RPMI7951 (cell line): ENCODE measurements around the gene CNDP1. TPM values are rescaled to one million over a fixed set of nuclear protein-coding genes. Genes with fewer than 3 reads are reported as not detected.
"Not testable (repeated sequence)": the region's sequence is repeated elsewhere in the genome, so short reads cannot be mapped to it uniquely, and the experiment has no call there.

Experiments
- DNase-seq: peaks from one replicate; pipeline ENCODE4 v3.0.0-alpha.2; 2012; ENCODE audit warnings: low read depth
- total RNA-seq: library from RNA; depleted of rRNA; stranded (reverse); fragments of >200 nt; shearing (Covaris generic); gene quantifications from 2 replicates; pipeline ENCODE4 v1.2.3, GENCODE V29; 2014

Gene CNDP1
- total RNA-seq, 1 experiment from 2014 or later = not detected

GRCh38 chr18:74544898-74545297, 10.6 kb downstream of the CNDP1 start:
- no peak for DNase-seq

GRCh38 chr18:74546007-74546406, 11.7 kb downstream of the CNDP1 start:
- DNase-seq = no peak

GRCh38 chr18:74546751-74547530, 12.6 kb downstream of the CNDP1 start:
- DNase-seq = peak; percentile 43

GRCh38 chr18:74547860-74548259, 13.6 kb downstream of the CNDP1 start:
- no peak for DNase-seq

GRCh38 chr18:74549591-74550104, 15.3 kb downstream of the CNDP1 start:
- DNase-seq = no peak

GRCh38 chr18:74550886-74551285, 16.6 kb downstream of the CNDP1 start:
- no peak for DNase-seq

GRCh38 chr18:74551452-74551851, 17.2 kb downstream of the CNDP1 start:
- DNase-seq = no peak

- peak; percentile 65 for DNase-seq
Observed at GRCh38 chr18:74551936-74552555, 17.7 kb downstream of the CNDP1 start.

GRCh38 chr18:74556126-74556525, 21.8 kb downstream of the CNDP1 start:
- no peak for DNase-seq

- no peak for DNase-seq
Observed at GRCh38 chr18:74558096-74558495, 23.8 kb downstream of the CNDP1 start.

GRCh38 chr18:74562131-74562730, 27.9 kb downstream of the CNDP1 start:
- DNase-seq = no peak

GRCh38 chr18:74562775-74563174, 28.5 kb downstream of the CNDP1 start:
- no peak for DNase-seq

- DNase-seq = no peak
Observed at GRCh38 chr18:74563999-74564398, 29.7 kb downstream of the CNDP1 start.

GRCh38 chr18:74565164-74565563, 30.9 kb downstream of the CNDP1 start:
- not testable (repeated sequence) for DNase-seq

GRCh38 chr18:74565993-74566392, 31.7 kb downstream of the CNDP1 start:
- not testable (repeated sequence) for DNase-seq

- no peak for DNase-seq
Observed at GRCh38 chr18:74567822-74568221, 33.5 kb downstream of the CNDP1 start.

- DNase-seq = no peak
Observed at GRCh38 chr18:74569401-74569800, 35.1 kb downstream of the CNDP1 start.

GRCh38 chr18:74570266-74570665, 36.0 kb downstream of the CNDP1 start:
- DNase-seq = no peak

- DNase-seq = no peak
Observed at GRCh38 chr18:74571895-74572680, 37.8 kb downstream of the CNDP1 start.

- no peak for DNase-seq
Observed at GRCh38 chr18:74573053-74573452, 38.8 kb downstream of the CNDP1 start.

GRCh38 chr18:74574916-74575315, 40.6 kb downstream of the CNDP1 start:
- DNase-seq = no peak

- DNase-seq = no peak
Observed at GRCh38 chr18:74577019-74577418, 42.7 kb downstream of the CNDP1 start.
